ENCODE data around the gene SLC22A9. TPM values are rescaled to one million over a fixed set of nuclear protein-coding genes. Genes with fewer than 3 reads are reported as not detected.
"Not testable (repeated sequence)": the region's sequence is repeated elsewhere in the genome, so short reads cannot be mapped to it uniquely, and the experiment has no call there.

Gene SLC22A9
- total and polyA plus RNA-seq, 12 donors, result 0.06 TPM; not detected in 11

DNA sequence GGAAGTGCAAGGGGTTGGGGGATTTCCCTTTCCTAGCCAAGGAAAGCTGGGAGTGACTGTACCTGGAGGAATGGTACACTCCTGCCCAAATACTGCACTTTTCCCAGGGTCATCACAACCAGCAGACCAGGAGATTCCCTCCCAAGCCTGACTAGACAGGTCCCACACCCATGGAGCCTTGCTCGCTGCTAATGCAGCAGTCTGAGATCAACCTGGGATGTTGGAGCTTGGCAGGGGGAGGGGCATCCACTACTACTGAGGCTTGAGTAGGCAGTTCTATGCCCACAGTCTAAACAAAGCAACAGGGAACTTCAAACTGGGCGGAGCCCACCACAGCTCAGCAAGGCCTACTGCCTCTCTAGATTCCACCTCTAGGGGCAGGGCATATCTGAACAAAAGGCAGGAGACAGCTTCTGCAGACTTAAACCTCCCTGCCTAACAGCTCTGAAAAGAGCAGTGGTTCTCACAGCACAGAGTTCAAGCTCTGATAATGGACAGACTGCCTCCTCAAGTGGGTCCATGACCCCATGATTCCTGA is 58.5 kb downstream of the SLC22A9 start:
- no peak for DNase-seq
- Histone ChIP-seq H3K9me3 (replicated peaks in 1 of 3) (no peaks in the 10 kb centered on the region), H3K4me1 (replicated peaks in 1 of 2) (no peaks in the 10 kb centered on the region), H3K27me3 (no peaks in the 10 kb centered on the region), H3K4me3 (no peak overlapping the region), H3K36me3 (replicated peaks in 1 of 2) (no peaks in the 10 kb centered on the region), H3K27ac (no peak overlapping the region)
- no peak for TF ChIP-seq POLR2A (IDR thresholded peaks at IDR 0.05)
- TF ChIP-seq, protein P1, sequence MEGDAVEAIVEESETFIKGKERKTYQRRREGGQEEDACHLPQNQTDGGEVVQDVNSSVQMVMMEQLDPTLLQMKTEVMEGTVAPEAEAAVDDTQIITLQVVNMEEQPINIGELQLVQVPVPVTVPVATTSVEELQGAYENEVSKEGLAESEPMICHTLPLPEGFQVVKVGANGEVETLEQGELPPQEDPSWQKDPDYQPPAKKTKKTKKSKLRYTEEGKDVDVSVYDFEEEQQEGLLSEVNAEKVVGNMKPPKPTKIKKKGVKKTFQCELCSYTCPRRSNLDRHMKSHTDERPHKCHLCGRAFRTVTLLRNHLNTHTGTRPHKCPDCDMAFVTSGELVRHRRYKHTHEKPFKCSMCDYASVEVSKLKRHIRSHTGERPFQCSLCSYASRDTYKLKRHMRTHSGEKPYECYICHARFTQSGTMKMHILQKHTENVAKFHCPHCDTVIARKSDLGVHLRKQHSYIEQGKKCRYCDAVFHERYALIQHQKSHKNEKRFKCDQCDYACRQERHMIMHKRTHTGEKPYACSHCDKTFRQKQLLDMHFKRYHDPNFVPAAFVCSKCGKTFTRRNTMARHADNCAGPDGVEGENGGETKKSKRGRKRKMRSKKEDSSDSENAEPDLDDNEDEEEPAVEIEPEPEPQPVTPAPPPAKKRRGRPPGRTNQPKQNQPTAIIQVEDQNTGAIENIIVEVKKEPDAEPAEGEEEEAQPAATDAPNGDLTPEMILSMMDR (IDR thresholded peaks at IDR 0.05), result no peak
- intact Hi-C loops (cut with DNase I), result no loop called here
- 83 to 86% (median 84%) methylated on average over 1 to 2 of the region's 2 CpGs for WGBS, 4 donors

DNA sequence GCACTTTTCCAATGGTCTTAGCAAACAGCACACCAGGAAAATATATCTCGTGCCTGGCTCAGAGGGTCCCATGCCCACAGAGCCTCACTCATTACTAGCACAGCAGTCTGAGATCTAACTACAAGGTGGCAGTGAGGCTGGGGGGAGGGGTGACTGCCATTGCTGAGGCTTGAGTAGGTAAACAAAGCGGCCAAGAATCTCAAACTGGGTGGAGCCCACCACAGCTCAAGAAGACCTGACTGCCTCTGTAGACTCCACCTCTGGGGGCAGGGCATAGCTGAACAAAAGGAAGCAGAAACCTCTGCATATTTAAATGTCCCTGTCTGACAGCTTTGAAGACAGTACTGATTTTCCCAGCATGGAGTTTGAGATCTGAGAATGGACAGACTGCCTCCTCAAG is 61.1 kb downstream of the SLC22A9 start:
- H3K9me3 ChIP-seq (replicated peaks in 1 of 3); H3K4me3 ChIP-seq; H3K4me1 ChIP-seq (replicated peaks in 1 of 2); H3K36me3 ChIP-seq (replicated peaks in 1 of 2); intact Hi-C loops (cut with DNase I); H3K27me3 ChIP-seq; H3K27ac ChIP-seq; DNase-seq: not testable (repeated sequence)
- 42 to 77% (median 64%) methylated on average over 2 of the region's 2 CpGs for WGBS, 4 donors

DNA sequence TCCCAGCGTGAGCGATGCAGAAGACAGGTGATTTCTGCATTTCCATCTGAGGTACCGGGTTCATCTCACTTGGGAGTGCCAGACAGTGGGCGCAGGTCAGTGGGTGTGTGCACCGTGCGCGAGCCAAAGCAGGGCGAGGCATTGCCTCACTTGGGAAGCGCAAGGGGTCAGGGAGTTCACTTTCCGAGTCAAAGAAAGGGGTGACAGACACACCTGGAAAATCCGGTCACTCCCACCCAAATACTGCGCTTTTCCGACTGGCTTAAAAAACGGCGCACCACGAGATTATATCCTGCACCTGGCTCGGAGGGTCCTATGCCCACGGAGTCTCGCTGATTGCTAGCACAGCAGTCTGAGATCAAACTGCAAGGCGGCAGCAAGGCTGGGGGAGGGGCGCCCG is 65.8 kb downstream of the SLC22A9 start:
- H3K27me3 ChIP-seq; H3K9me3 ChIP-seq (replicated peaks in 1 of 3); H3K36me3 ChIP-seq (replicated peaks in 1 of 2); DNase-seq; H3K4me3 ChIP-seq; intact Hi-C loops (cut with DNase I); H3K4me1 ChIP-seq (replicated peaks in 1 of 2); H3K27ac ChIP-seq: not testable (repeated sequence)
- 71 to 86% (median 80%) methylated on average over 19 to 22 of the region's 22 CpGs for WGBS, 4 donors

DNA sequence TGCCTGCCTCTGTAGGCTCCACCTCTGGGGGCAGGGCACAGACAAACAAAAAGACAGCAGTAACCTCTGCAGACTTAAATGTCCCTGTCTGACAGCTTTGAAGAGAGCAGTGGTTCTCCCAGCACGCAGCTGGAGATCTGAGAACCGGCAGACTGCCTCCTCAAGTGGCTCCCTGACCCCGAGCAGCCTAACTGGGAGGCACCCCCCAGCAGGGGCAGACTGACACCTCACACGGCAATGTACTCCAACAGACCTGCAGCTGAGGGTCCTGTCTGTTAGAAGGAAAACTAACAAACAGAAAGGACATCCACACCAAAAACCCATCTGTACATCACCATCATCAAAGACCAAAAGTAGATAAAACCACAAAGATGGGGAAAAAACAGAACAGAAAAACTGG is 66.2 kb downstream of the SLC22A9 start:
- not testable (repeated sequence) for DNase-seq

DNA sequence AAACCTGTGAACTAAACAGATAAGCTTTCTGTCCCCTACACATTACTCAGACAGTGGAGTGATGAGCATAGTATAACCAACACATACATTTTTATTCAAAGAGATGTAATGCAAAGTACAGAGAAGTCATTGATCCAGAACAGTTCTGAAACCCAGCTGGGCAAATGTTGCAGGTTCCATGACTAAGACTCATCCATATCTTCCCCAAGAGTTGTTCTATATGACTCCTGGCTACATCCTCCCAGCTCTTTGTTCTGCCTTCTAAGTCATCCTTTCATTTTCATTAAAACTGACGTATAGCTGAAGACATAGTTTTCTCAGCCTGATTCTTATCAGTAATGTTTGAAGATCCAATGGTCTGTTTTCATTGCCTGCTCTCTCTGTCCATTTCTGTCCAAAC is 74.1 kb downstream of the SLC22A9 start:
- H3K4me3 ChIP-seq, result no peak overlapping the region
- H3K9me3 ChIP-seq (replicated peaks in 1 of 3), result no peaks in the 10 kb centered on the region
- H3K27ac ChIP-seq, result no peak overlapping the region
- 52 to 72% (median 69%) methylated on average over 1 of the region's 1 CpG for WGBS, 4 donors
- TF ChIP-seq, protein P1 (IDR thresholded peaks at IDR 0.05), result no peak
- no peak for TF ChIP-seq POLR2A (IDR thresholded peaks at IDR 0.05)
- H3K36me3 ChIP-seq (replicated peaks in 1 of 2), result no peaks in the 10 kb centered on the region
- H3K4me1 ChIP-seq (replicated peaks in 1 of 2), result no peaks in the 10 kb centered on the region
- H3K27me3 ChIP-seq, result no peaks in the 10 kb centered on the region
- no peak for DNase-seq
- intact Hi-C loops (cut with DNase I), result no loop called here

More for the DNA sequence above, 66.2 kb downstream of the SLC22A9 start:
- H3K4me3 ChIP-seq; H3K4me1 ChIP-seq (replicated peaks in 1 of 2); intact Hi-C loops (cut with DNase I); H3K9me3 ChIP-seq (replicated peaks in 1 of 3); H3K27ac ChIP-seq; H3K36me3 ChIP-seq (replicated peaks in 1 of 2); H3K27me3 ChIP-seq: not testable (repeated sequence)
- 0 to 22% (median 8%) methylated on average over 1 to 4 of the region's 4 CpGs for WGBS, 4 donors

DNA sequence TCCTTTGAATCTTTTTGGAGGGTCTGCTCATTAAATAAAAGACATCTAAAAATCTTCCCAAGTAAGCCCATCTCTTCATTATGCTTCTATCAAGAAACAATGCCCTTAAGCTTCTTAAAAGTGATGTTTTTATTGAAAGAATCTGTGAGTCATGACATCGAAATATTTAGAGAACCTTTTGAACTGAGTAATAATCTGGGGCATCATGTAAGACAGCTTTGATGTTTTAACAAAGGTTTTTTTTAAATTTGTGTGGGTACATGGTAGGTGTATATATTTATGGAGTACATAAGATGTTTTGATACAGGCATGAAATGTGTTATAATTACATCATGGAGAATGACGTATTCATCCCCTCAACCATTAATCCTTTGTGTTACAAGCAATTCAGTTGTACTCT is 74.6 kb downstream of the SLC22A9 start:
- H3K9me3 ChIP-seq (replicated peaks in 1 of 3), result no peaks in the 10 kb centered on the region
- H3K36me3 ChIP-seq (replicated peaks in 1 of 2), result no peaks in the 10 kb centered on the region
- intact Hi-C loops (cut with DNase I), result no loop called here
- H3K4me1 ChIP-seq (replicated peaks in 1 of 2), result no peaks in the 10 kb centered on the region
- H3K27me3 ChIP-seq, result no peaks in the 10 kb centered on the region
- H3K27ac ChIP-seq, result no peak overlapping the region
- TF ChIP-seq, protein P1 (IDR thresholded peaks at IDR 0.05), result no peak
- H3K4me3 ChIP-seq, result no peak overlapping the region
- 68 to 79% (median 71%) methylated on average over 2 of the region's 2 CpGs for WGBS, 4 donors
- no peak for DNase-seq
